Muscle layer of colon (tissue), 2 donors: ENCODE results near the gene ZNF366.
A peak's percentile ranks its signal among the peaks of the same experiment; 100 is the strongest.

Experiments used
- H3K27ac ChIP-seq: one replicate; pipeline ENCODE4 v1.7.0; 2013; ENCODE audit warnings: low read depth, mild to moderate bottlenecking, low read length, moderate library complexity
- H3K27me3 ChIP-seq, 2 donors: one replicate each; pipeline ENCODE4 v1.7.0; 2013; ENCODE audit warnings: low read length in 2 of 2, mild to moderate bottlenecking in 2 of 2; ENCODE audit not compliant: insufficient read depth in 2 of 2, control insufficient read depth in 1 of 2
- H3K36me3 ChIP-seq: one replicate; pipeline ENCODE4 v1.7.0; 2013; ENCODE audit warnings: mild to moderate bottlenecking, low read length; ENCODE audit not compliant: insufficient read depth
- H3K4me1 ChIP-seq: one replicate; pipeline ENCODE4 v1.7.0; 2013; ENCODE audit warnings: mild to moderate bottlenecking, low read length; ENCODE audit not compliant: insufficient read depth
- H3K4me3 ChIP-seq, 2 donors: one replicate each; pipeline ENCODE4 v1.7.0; 2013; ENCODE audit warnings: low read length in 2 of 2, low read depth in 1 of 2, mild to moderate bottlenecking in 1 of 2, moderate library complexity in 1 of 2
- H3K9ac ChIP-seq: one replicate; pipeline ENCODE4 v1.7.0; 2013; ENCODE audit warnings: low read length
- H3K9me3 ChIP-seq: one replicate; pipeline ENCODE4 v1.7.0; 2013; ENCODE audit warnings: mild to moderate bottlenecking, low read length
- donor health status: abdominal sarcoma.
- donor health status: Adenocarcinoma of cecum.

Gene ZNF366

GRCh38 chr5:72460413-72460812, 46.8 kb downstream of the ZNF366 start:
- no peaks in the 10 kb centered on the region for H3K4me1 ChIP-seq
- H3K9ac ChIP-seq, result no peak overlapping the region
- no peaks in the 10 kb centered on the region for H3K9me3 ChIP-seq
- no peak overlapping the region for H3K4me3 ChIP-seq
- H3K27me3 ChIP-seq, result no peaks in the 10 kb centered on the region
- H3K27ac ChIP-seq, result no peak overlapping the region
- H3K36me3 ChIP-seq, result no peaks in the 10 kb centered on the region

GRCh38 chr5:72459913-72460312, 47.3 kb downstream of the ZNF366 start:
- Histone ChIP-seq H3K27ac (no peak overlapping the region), H3K9me3 (no peaks in the 10 kb centered on the region), H3K4me3 (no peak overlapping the region), H3K36me3 (no peaks in the 10 kb centered on the region), H3K4me1 (no peaks in the 10 kb centered on the region), H3K9ac (no peak overlapping the region), H3K27me3 (no peaks in the 10 kb centered on the region)

- H3K9ac ChIP-seq, result no peak overlapping the region
- H3K9me3 ChIP-seq, result no peaks in the 10 kb centered on the region
- no peak overlapping the region for H3K4me3 ChIP-seq
- peaks cover 6% of the 10 kb centered on the region for H3K4me1 ChIP-seq
- no peaks in the 10 kb centered on the region for H3K27me3 ChIP-seq
- H3K36me3 ChIP-seq, result no peaks in the 10 kb centered on the region
- H3K27ac ChIP-seq, result no peak overlapping the region
Observed at GRCh38 chr5:72459089-72459661, 48.0 kb downstream of the ZNF366 start.

GRCh38 chr5:72458407-72458806, 48.8 kb downstream of the ZNF366 start:
- Histone ChIP-seq H3K4me3 (no peak overlapping the region), H3K27ac (no peak overlapping the region), H3K36me3 (no peaks in the 10 kb centered on the region), H3K9me3 (no peaks in the 10 kb centered on the region), H3K27me3 (no peaks in the 10 kb centered on the region), H3K4me1 (peaks cover 14% of the 10 kb centered on the region), H3K9ac (no peak overlapping the region)

- Histone ChIP-seq H3K9me3 (no peaks in the 10 kb centered on the region), H3K36me3 (no peaks in the 10 kb centered on the region), H3K9ac (no peak overlapping the region), H3K4me3 (no peak overlapping the region), H3K27ac (no peak overlapping the region), H3K4me1 (peaks cover 23% of the 10 kb centered on the region), H3K27me3 (no peaks in the 10 kb centered on the region)
Observed at GRCh38 chr5:72457491-72457890, 49.7 kb downstream of the ZNF366 start.

GRCh38 chr5:72456391-72457074, 50.7 kb downstream of the ZNF366 start:
- Histone ChIP-seq H3K27me3 (no peaks in the 10 kb centered on the region), H3K27ac (no peak overlapping the region), H3K9me3 (no peaks in the 10 kb centered on the region), H3K4me3 (no peak overlapping the region), H3K9ac (no peak overlapping the region), H3K36me3 (no peaks in the 10 kb centered on the region), H3K4me1 (peaks cover 33% of the 10 kb centered on the region)

GRCh38 chr5:72455476-72455875, 51.7 kb downstream of the ZNF366 start:
- Histone ChIP-seq H3K36me3 (no peaks in the 10 kb centered on the region), H3K9ac (no peak overlapping the region), H3K27ac (no peak overlapping the region), H3K27me3 (no peaks in the 10 kb centered on the region), H3K4me1 (peaks cover 39% of the 10 kb centered on the region), H3K4me3 (no peak overlapping the region), H3K9me3 (no peaks in the 10 kb centered on the region)

GRCh38 chr5:72454996-72455395, 52.2 kb downstream of the ZNF366 start:
- Histone ChIP-seq H3K27me3 (no peaks in the 10 kb centered on the region), H3K36me3 (no peaks in the 10 kb centered on the region), H3K4me3 (no peak overlapping the region), H3K27ac (no peak overlapping the region), H3K9ac (no peak overlapping the region), H3K4me1 (peaks cover 39% of the 10 kb centered on the region), H3K9me3 (no peaks in the 10 kb centered on the region)

- Histone ChIP-seq H3K27ac (peak overlapping the region; percentile 74), H3K4me3 (no peak overlapping the region), H3K27me3 (no peaks in the 10 kb centered on the region), H3K9ac (no peak overlapping the region), H3K4me1 (peaks cover 39% of the 10 kb centered on the region), H3K36me3 (no peaks in the 10 kb centered on the region), H3K9me3 (no peaks in the 10 kb centered on the region)
Observed at GRCh38 chr5:72453246-72453775, 53.9 kb downstream of the ZNF366 start.

- Histone ChIP-seq H3K4me1 (peaks cover 39% of the 10 kb centered on the region), H3K36me3 (no peaks in the 10 kb centered on the region), H3K9ac (no peak overlapping the region), H3K4me3 (no peak overlapping the region), H3K27me3 (no peaks in the 10 kb centered on the region), H3K9me3 (no peaks in the 10 kb centered on the region), H3K27ac (peak overlapping the region; percentile 74)
Observed at GRCh38 chr5:72452515-72453245, 54.5 kb downstream of the ZNF366 start.

- Histone ChIP-seq H3K27me3 (no peaks in the 10 kb centered on the region), H3K9me3 (no peaks in the 10 kb centered on the region), H3K4me3 (peak overlapping the region; percentile 7 to 9), H3K27ac (peak overlapping the region; percentile 74), H3K4me1 (peaks cover 39% of the 10 kb centered on the region), H3K9ac (no peak overlapping the region), H3K36me3 (no peaks in the 10 kb centered on the region)
Observed at GRCh38 chr5:72451741-72452505, 55.3 kb downstream of the ZNF366 start.
